HG03469 (cell line): ENCODE measurements around the gene CCDC136.

Experiments used
- ATAC-seq: cut with Tn5 transposase; IDR thresholded peaks from one replicate; pipeline ENCODE4 v1.9.1; 2021; ENCODE audit warnings: mild to moderate bottlenecking, moderate library complexity, moderate number of reproducible peaks; ENCODE audit not compliant: unreplicated experiment

Gene CCDC136

GRCh38 chr7:128830231-128831177 is 38.7 kb downstream of the CCDC136 start, which contains the start of gene FLNC:
FLNC (plus strand) TSS chr7:128830406; CDS start chr7:128830638, 232 bp downstream.
- no peak for ATAC-seq

- no peak for ATAC-seq
Measured at GRCh38 chr7:128831178-128831993, 39.6 kb downstream of the CCDC136 start.

- no peak for ATAC-seq
Measured at GRCh38 chr7:128831994-128832879, 40.5 kb downstream of the CCDC136 start.

GRCh38 chr7:128832880-128833147 is 41.0 kb downstream of the CCDC136 start:
- ATAC-seq: no peak

GRCh38 chr7:128833148-128833945 is 41.6 kb downstream of the CCDC136 start:
- no peak for ATAC-seq

GRCh38 chr7:128833946-128834325 is 42.2 kb downstream of the CCDC136 start:
- ATAC-seq: no peak

GRCh38 chr7:128835231-128835751 is 43.5 kb downstream of the CCDC136 start:
- ATAC-seq: no peak

- ATAC-seq: no peak
Measured at GRCh38 chr7:128835790-128836641, 44.2 kb downstream of the CCDC136 start.

GRCh38 chr7:128836729-128837348 is 45.1 kb downstream of the CCDC136 start:
- ATAC-seq: no peak

GRCh38 chr7:128837521-128837921 is 45.8 kb downstream of the CCDC136 start:
- ATAC-seq: no peak

GRCh38 chr7:128838109-128838779 is 46.5 kb downstream of the CCDC136 start:
- no peak for ATAC-seq

- no peak for ATAC-seq
Measured at GRCh38 chr7:128838981-128839731, 47.4 kb downstream of the CCDC136 start.

GRCh38 chr7:128839751-128840177 is 48.0 kb downstream of the CCDC136 start:
- ATAC-seq: no peak

GRCh38 chr7:128840326-128841170 is 48.8 kb downstream of the CCDC136 start:
- no peak for ATAC-seq

- ATAC-seq: no peak
Measured at GRCh38 chr7:128841171-128841690, 49.5 kb downstream of the CCDC136 start.
